ENCODE data around the gene TMEM209.

DNA sequence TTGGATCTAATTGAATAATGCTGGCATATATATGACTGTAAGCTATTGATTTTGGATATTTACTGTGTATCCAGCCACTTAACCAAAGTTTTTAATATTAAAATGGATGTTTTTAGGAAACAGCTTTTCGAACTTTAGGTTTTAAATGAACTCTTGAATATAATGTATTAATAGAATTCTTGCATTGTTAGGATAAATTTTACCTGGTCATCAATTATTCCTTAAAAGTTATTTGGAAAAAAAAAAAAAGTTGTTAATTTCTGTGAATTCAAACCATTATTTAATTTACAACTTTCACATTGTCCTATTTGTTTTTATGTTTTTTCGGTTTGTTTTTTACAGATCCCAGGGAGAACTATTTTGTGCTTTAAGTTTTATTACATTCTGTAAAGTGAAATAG lies 9.8 kb downstream of the TMEM209 start:
- TF ChIP-seq CTCF (optimal IDR thresholded peaks at IDR 0.05 in 1 of 3, IDR thresholded peaks at IDR 0.05 in 1 of 3, conservative IDR thresholded peaks at IDR 0.05 in 1 of 3; ENCODE audit: extremely low read depth in 1 of 3, insufficient read depth in 2 of 3, low read length in 3 of 3) (no peak), EZH2 (IDR thresholded peaks at IDR 0.05; ENCODE audit: low read length) (no peak)

All from keratinocyte (primary cell).